H9 (cell line): ENCODE measurements around the gene ZNF169. TPM values are rescaled to one million over a fixed set of nuclear protein-coding genes. Genes with fewer than 3 reads are reported as not detected.
"Not testable (repeated sequence)": the region's sequence is repeated elsewhere in the genome, so short reads cannot be mapped to it uniquely, and the experiment has no call there.

Experiments used
- DNase-seq: peaks from one replicate; pipeline ENCODE4 v3.0.0-alpha.2; 2017
- H2AFZ ChIP-seq: one replicate; pipeline ENCODE4 v1.6.1; 2013; ENCODE audit warnings: mild to moderate bottlenecking, low read length, control low read depth, moderate library complexity
- H2AK5ac ChIP-seq: 2 replicates; pipeline ENCODE4 v1.6.1; 2013; ENCODE audit warnings: low read length, control low read depth, mixed read lengths; ENCODE audit not compliant: insufficient read length
- H2BK120ac ChIP-seq: one replicate; pipeline ENCODE4 v1.6.1; 2013; ENCODE audit warnings: low read depth, mild to moderate bottlenecking, low read length, control low read depth, inconsistent platforms; ENCODE audit not compliant: poor library complexity, severe bottlenecking
- H2BK12ac ChIP-seq: 2 replicates; pipeline ENCODE4 v1.6.1; 2013; ENCODE audit warnings: low read length, control low read depth, mixed read lengths, low read depth; ENCODE audit not compliant: insufficient read length
- H2BK15ac ChIP-seq: 2 replicates; pipeline ENCODE4 v1.6.1; 2013; ENCODE audit warnings: low read depth, low read length, control low read depth
- H2BK20ac ChIP-seq: one replicate; pipeline ENCODE4 v1.6.1; 2013; ENCODE audit warnings: low read depth, mild to moderate bottlenecking, low read length, control low read depth, inconsistent platforms; ENCODE audit not compliant: poor library complexity, severe bottlenecking
- H2BK5ac ChIP-seq: 2 replicates; pipeline ENCODE4 v1.6.1; 2013; ENCODE audit warnings: low read length, control low read depth, mixed read lengths; ENCODE audit not compliant: insufficient read length
- H3K14ac ChIP-seq: 2 replicates; pipeline ENCODE4 v1.6.1; 2013; ENCODE audit warnings: low read length, control low read depth; ENCODE audit not compliant: insufficient read depth
- H3K18ac ChIP-seq: 2 replicates; pipeline ENCODE4 v1.6.1; 2013; ENCODE audit warnings: low read depth, mild to moderate bottlenecking, mixed read lengths, low read length, control low read depth; ENCODE audit not compliant: insufficient read length
- H3K23ac ChIP-seq: 2 replicates; pipeline ENCODE4 v1.6.1; 2013; ENCODE audit warnings: low read length, control low read depth, mixed read lengths, low read depth; ENCODE audit not compliant: insufficient read length
- H3K23me2 ChIP-seq: 2 replicates; pipeline ENCODE4 v1.6.1; 2013; ENCODE audit warnings: low read depth, mild to moderate bottlenecking, mixed read lengths, low read length, control low read depth; ENCODE audit not compliant: insufficient read length, poor library complexity, severe bottlenecking
- H3K27ac ChIP-seq: 2 replicates; pipeline ENCODE4 v1.5.1; 2013; ENCODE audit warnings: low read length, control low read depth, mixed read lengths, low read depth; ENCODE audit not compliant: insufficient read length
- H3K27me3 ChIP-seq: 2 replicates; pipeline ENCODE4 v1.6.1; 2013; ENCODE audit warnings: low read length, control low read depth, inconsistent platforms; ENCODE audit not compliant: insufficient read depth
- H3K4ac ChIP-seq: 2 replicates; pipeline ENCODE4 v1.6.1; 2013; ENCODE audit warnings: low read depth, mild to moderate bottlenecking, control low read depth, inconsistent platforms, low read length, moderate library complexity
- H3K4me1 ChIP-seq: 2 replicates; pipeline ENCODE4 v1.6.1; 2013; ENCODE audit warnings: low read length, control low read depth, inconsistent platforms; ENCODE audit not compliant: insufficient read depth
- H3K4me2 ChIP-seq: 2 replicates; pipeline ENCODE4 v1.6.1; 2013; ENCODE audit warnings: low read length, control low read depth, mixed read lengths; ENCODE audit not compliant: insufficient read length, insufficient read depth
- H3K56ac ChIP-seq: 2 replicates; pipeline ENCODE4 v1.6.1; 2013; ENCODE audit warnings: low read depth, mild to moderate bottlenecking, mixed read lengths, low read length, control low read depth; ENCODE audit not compliant: insufficient read length
- H3K79me1 ChIP-seq: 2 replicates; pipeline ENCODE4 v1.6.1; 2013; ENCODE audit warnings: low read depth, mild to moderate bottlenecking, moderate library complexity, low read length, control low read depth, inconsistent platforms; ENCODE audit not compliant: insufficient read depth, poor library complexity, severe bottlenecking
- H3K79me2 ChIP-seq: 2 replicates; pipeline ENCODE4 v1.6.1; 2013; ENCODE audit warnings: low read length, control low read depth, inconsistent platforms; ENCODE audit not compliant: insufficient read depth
- H3K9ac ChIP-seq: 2 replicates; pipeline ENCODE4 v1.6.1; 2013; ENCODE audit warnings: low read length, control low read depth, mixed read lengths; ENCODE audit not compliant: insufficient read length; ENCODE audit errors: extremely low read depth
- H3K9me3 ChIP-seq: one replicate; pipeline ENCODE4 v1.6.1; 2013; ENCODE audit warnings: low read depth, low read length, inconsistent platforms; ENCODE audit not compliant: control insufficient read depth
- H3T11ph ChIP-seq: one replicate; pipeline ENCODE4 v1.6.1; 2013; ENCODE audit warnings: mild to moderate bottlenecking, low read length, control low read depth, inconsistent platforms
- H4K20me1 ChIP-seq: one replicate; pipeline ENCODE4 v1.6.1; 2013; ENCODE audit not compliant: control insufficient read depth, insufficient read length, insufficient read depth
- H4K5ac ChIP-seq: 2 replicates; pipeline ENCODE4 v1.6.1; 2013; ENCODE audit warnings: low read depth, mild to moderate bottlenecking, mixed read lengths, low read length, control low read depth; ENCODE audit not compliant: insufficient read length
- H4K8ac ChIP-seq: replicated peaks from 2 replicates; pipeline ENCODE4 v1.6.1; 2013; ENCODE audit warnings: low read length, control low read depth, mixed read lengths, low read depth; ENCODE audit not compliant: insufficient read length
- H4K91ac ChIP-seq: 2 replicates; pipeline ENCODE4 v1.6.1; 2013; ENCODE audit warnings: low read depth, mild to moderate bottlenecking, moderate library complexity, mixed read lengths, low read length, control low read depth; ENCODE audit not compliant: insufficient read length
- H3K27ac Mint-ChIP-seq, 3 experiments: 2 replicates in 2 of 3; 3 replicates in 1 of 3; pipeline ENCODE4 v1.8.0; 2020 to 2021; ENCODE audit warnings: mixed read lengths in 3 of 3, mild to moderate bottlenecking in 1 of 3, moderate library complexity in 1 of 3
- H3K27me3 Mint-ChIP-seq: 2 replicates; pipeline ENCODE4 v1.8.0; 2021; ENCODE audit warnings: low read depth, mild to moderate bottlenecking, moderate library complexity, mixed read lengths
- H3K36me3 Mint-ChIP-seq, 3 experiments: 2 replicates in 2 of 3; 3 replicates in 1 of 3; pipeline ENCODE4 v1.8.0; 2020 to 2021; ENCODE audit warnings: low read depth in 3 of 3, mixed read lengths in 3 of 3; ENCODE audit not compliant: insufficient read depth in 1 of 3
- H3K4me1 Mint-ChIP-seq, 2 experiments: 2 replicates each; pipeline ENCODE4 v1.8.0; 2020; ENCODE audit warnings: mixed read lengths in 2 of 2
- H3K4me3 Mint-ChIP-seq, 2 experiments: 2 replicates in 1 of 2; 3 replicates in 1 of 2; pipeline ENCODE4 v1.8.0; 2020 to 2021; ENCODE audit warnings: mild to moderate bottlenecking in 2 of 2, mixed read lengths in 2 of 2, moderate library complexity in 1 of 2
- H3K9me3 Mint-ChIP-seq, 2 experiments: 2 replicates in 1 of 2; 3 replicates in 1 of 2; pipeline ENCODE4 v1.8.0; 2020; ENCODE audit warnings: mild to moderate bottlenecking in 2 of 2, mixed read lengths in 2 of 2, moderate library complexity in 1 of 2
- WGBS: extraction: QIAGEN DNeasy Blood & Tissue Kit; methylation state at CpG from one replicate; pipeline ENCODE4 v1.1.7; 2013; ENCODE audit warnings: missing lambda C conversion rate, low lambda C conversion rate, mixed read lengths; ENCODE audit not compliant: insufficient read length; ENCODE audit errors: extremely low coverage; 5-methylcytosine and 5-hydroxymethylcytosine counted together
- total RNA-seq: library from RNA; stranded (reverse); gene quantifications from 2 replicates; pipeline ENCODE4 v1.2.1, GENCODE V29; 2021
- TF ChIP-seq, protein P1 (sequence below): fragments of 200-600 bp; sonication (generic); conservative IDR thresholded peaks from 3 replicates; pipeline ENCODE4 v1.8.0; 2021; ENCODE audit warnings: antibody characterized with exemption, mild to moderate bottlenecking

The ZNF169 gene
- total RNA-seq, 1 experiment from 2014 or later = 4.8 TPM

DNA sequence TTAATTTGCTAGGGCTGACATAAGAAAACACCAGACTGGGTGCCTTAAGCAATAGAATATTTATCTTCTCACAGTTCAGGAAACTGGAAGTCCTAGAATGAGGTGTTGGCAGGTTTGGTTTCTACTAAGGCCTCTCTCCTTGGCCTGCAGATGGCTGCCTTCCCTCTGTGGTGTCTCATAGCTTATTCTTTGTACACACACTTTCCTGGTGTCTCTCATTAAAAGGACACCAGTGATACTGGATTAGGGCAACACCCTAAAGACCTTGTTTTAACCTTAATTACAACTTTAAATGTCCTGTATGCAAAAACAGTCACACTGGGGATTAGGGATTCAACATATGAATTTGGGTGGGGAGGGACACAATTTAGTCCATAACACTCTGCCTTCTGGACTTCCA, 44.2 kb downstream of the ZNF169 start:
- no peak for DNase-seq
- no peak overlapping the region for H3K27ac Mint-ChIP-seq
- Histone ChIP-seq H2BK12ac (no peak overlapping the region), H3K9me3 (no peaks in the 10 kb centered on the region), H3T11ph (no peak overlapping the region), H2BK20ac (no peak overlapping the region), H3K4me2 (no peak overlapping the region), H3K18ac (no peak overlapping the region), H3K23me2 (no peaks in the 10 kb centered on the region), H2BK120ac (no peak overlapping the region), H3K27me3 (no peaks in the 10 kb centered on the region), H2BK5ac (no peak overlapping the region), H2BK15ac (no peak overlapping the region), H2AK5ac (no peak overlapping the region), H3K4me1 (no peaks in the 10 kb centered on the region), H4K91ac (no peak overlapping the region), H3K23ac (no peak overlapping the region), H4K20me1 (no peaks in the 10 kb centered on the region), H3K56ac (no peak overlapping the region), H3K27ac (no peak overlapping the region), H3K9ac (no peak overlapping the region), H2AFZ (no peak overlapping the region), H3K79me2 (no peaks in the 10 kb centered on the region), H3K79me1 (no peaks in the 10 kb centered on the region), H4K5ac (no peak overlapping the region), H3K14ac (no peak overlapping the region), H3K4ac (no peak overlapping the region), H4K8ac (no peak overlapping the region)
- peaks cover 5 to 11% (median 5%) of the 10 kb centered on the region in 3 experiments; a peak in 6 of 7 replicates for H3K36me3 Mint-ChIP-seq
- no peaks in the 10 kb centered on the region for H3K27me3 Mint-ChIP-seq
- no peak overlapping the region for H3K4me3 Mint-ChIP-seq
- TF ChIP-seq, protein P1, sequence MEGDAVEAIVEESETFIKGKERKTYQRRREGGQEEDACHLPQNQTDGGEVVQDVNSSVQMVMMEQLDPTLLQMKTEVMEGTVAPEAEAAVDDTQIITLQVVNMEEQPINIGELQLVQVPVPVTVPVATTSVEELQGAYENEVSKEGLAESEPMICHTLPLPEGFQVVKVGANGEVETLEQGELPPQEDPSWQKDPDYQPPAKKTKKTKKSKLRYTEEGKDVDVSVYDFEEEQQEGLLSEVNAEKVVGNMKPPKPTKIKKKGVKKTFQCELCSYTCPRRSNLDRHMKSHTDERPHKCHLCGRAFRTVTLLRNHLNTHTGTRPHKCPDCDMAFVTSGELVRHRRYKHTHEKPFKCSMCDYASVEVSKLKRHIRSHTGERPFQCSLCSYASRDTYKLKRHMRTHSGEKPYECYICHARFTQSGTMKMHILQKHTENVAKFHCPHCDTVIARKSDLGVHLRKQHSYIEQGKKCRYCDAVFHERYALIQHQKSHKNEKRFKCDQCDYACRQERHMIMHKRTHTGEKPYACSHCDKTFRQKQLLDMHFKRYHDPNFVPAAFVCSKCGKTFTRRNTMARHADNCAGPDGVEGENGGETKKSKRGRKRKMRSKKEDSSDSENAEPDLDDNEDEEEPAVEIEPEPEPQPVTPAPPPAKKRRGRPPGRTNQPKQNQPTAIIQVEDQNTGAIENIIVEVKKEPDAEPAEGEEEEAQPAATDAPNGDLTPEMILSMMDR = no peak
- H3K4me1 Mint-ChIP-seq = peaks cover 6 to 9% of the 10 kb centered on the region in 2 experiments; a peak in 3 of 4 replicates
- H3K9me3 Mint-ChIP-seq = no peaks in the 10 kb centered on the region

DNA sequence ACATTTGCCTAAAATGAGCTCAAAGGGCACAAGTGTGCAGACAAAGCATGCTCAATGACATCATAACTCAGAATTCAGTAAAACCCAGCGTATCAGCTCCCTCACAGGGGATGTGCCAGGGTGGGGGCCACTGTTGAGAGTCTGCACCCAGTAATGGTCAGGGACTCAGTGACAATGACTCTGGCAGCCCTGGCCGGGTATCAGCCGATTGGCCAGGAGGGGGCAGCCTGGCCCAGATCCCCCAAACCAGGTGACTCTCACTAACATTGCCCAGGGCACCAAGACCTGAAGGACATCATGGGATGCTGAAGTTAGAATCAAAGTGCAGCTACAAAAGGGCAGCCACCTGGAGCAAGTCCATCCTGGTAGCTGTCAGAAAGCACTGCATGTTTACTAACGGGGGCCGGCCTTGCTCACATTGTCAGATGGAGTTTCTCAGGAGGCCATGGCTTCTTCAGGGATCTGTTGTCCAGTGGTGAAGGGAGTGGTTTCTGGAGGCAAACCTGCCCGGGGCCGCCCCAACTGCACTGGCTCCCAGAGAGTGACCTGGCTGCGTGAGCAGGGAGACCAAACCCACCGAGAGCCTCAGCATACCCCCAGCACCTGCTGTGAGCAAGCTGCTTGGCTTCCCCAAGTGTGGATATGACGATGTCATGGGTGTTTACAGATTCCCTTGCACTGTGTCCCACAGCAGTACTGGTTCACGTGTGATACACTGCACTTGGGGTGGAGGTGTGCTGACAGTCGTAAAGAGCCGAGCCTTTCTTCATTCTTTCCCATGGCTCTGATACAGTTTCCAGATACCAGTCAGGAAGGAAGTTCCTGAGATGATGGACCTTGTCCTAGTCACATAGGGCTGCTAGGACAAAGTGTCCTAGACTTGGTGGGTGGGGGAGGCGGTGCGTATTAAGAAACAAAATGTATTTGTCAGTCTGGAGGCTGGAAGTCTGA, 56.2 kb downstream of the ZNF169 start:
- not testable (repeated sequence) for H3K79me2 ChIP-seq, H3K27me3 ChIP-seq, H3K23ac ChIP-seq, H3K79me1 ChIP-seq, H3K23me2 ChIP-seq, H3K27ac ChIP-seq, H3K4me3 Mint-ChIP-seq, H2AFZ ChIP-seq, H3K56ac ChIP-seq, H4K8ac ChIP-seq, H2BK12ac ChIP-seq, H3K14ac ChIP-seq, H3K36me3 Mint-ChIP-seq, H2BK15ac ChIP-seq, H3K4me1 Mint-ChIP-seq, H3K27ac Mint-ChIP-seq, H4K5ac ChIP-seq, H3K18ac ChIP-seq, H2BK20ac ChIP-seq, H2AK5ac ChIP-seq, H3T11ph ChIP-seq, H4K20me1 ChIP-seq, H3K4me2 ChIP-seq, DNase-seq, H2BK5ac ChIP-seq, H3K9me3 ChIP-seq, H3K9ac ChIP-seq, H3K9me3 Mint-ChIP-seq, H3K4me1 ChIP-seq, H4K91ac ChIP-seq, H3K4ac ChIP-seq, H2BK120ac ChIP-seq, H3K27me3 Mint-ChIP-seq
- WGBS = no CpG with 5 or more reads among the region's 15 CpGs
